ENCODE data around the gene ARL14.

GRCh38 chr3:160702290-160702689, 25.3 kb downstream of the ARL14 start:
- TF ChIP-seq, protein P1, sequence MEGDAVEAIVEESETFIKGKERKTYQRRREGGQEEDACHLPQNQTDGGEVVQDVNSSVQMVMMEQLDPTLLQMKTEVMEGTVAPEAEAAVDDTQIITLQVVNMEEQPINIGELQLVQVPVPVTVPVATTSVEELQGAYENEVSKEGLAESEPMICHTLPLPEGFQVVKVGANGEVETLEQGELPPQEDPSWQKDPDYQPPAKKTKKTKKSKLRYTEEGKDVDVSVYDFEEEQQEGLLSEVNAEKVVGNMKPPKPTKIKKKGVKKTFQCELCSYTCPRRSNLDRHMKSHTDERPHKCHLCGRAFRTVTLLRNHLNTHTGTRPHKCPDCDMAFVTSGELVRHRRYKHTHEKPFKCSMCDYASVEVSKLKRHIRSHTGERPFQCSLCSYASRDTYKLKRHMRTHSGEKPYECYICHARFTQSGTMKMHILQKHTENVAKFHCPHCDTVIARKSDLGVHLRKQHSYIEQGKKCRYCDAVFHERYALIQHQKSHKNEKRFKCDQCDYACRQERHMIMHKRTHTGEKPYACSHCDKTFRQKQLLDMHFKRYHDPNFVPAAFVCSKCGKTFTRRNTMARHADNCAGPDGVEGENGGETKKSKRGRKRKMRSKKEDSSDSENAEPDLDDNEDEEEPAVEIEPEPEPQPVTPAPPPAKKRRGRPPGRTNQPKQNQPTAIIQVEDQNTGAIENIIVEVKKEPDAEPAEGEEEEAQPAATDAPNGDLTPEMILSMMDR (IDR thresholded peaks at IDR 0.05), result no peak
- TF ChIP-seq POLR2A (IDR thresholded peaks at IDR 0.05), result no peak

Measured in thyroid gland (tissue), 4 donors.